Ovary (tissue), 3 donors: ENCODE data around the gene WDFY1.

ENCODE experiments used
- CTCF ChIP-seq, 3 donors: fragments of 450-650 bp in 2 of 3; fragments of 200-600 bp in 1 of 3; IDR thresholded peaks; one replicate each; pipeline versions ENCODE4 v1.5.1 to v1.8.0; 2016 to 2022; ENCODE audit warnings: antibody characterized with exemption in 3 of 3, mild to moderate bottlenecking in 1 of 3
- EP300 ChIP-seq: sonication (generic); formaldehyde crosslinking; IDR thresholded peaks from one replicate; pipeline ENCODE4 v1.6.1; 2017; ENCODE audit warnings: antibody characterized with exemption
- POLR2A ChIP-seq: fragments of 450-650 bp; IDR thresholded peaks from one replicate; pipeline ENCODE4 v1.6.1; 2017; ENCODE audit warnings: antibody characterized with exemption, mild to moderate bottlenecking, moderate library complexity
- donor health status: DM: no; HTN: no; CAD: no.

- no peak for TF ChIP-seq CTCF (IDR thresholded peaks at IDR 0.05)
- TF ChIP-seq POLR2A: no peak
- no peak for TF ChIP-seq EP300
Measured at GRCh38 chr2:223847410-223847809, 97.7 kb downstream of the WDFY1 start.
